DLD1 (cell line): ENCODE data around the gene SLCO6A1.

Experiments used
- in situ Hi-C: cut with HindIII; loops from 2 replicates; pipeline ENCODE4 v1.10.0; 2017; ENCODE audit warnings: low sequenced_read_pairs

SLCO6A1 gene

GRCh38 chr5:102481054-102481715 lies 17.6 kb downstream of the SLCO6A1 start:
- in situ Hi-C loops = no loop called here

- in situ Hi-C loops = no loop called here
These were observed 45.1 kb downstream of the SLCO6A1 start for GRCh38 chr5:102453716-102454115.

GRCh38 chr5:102451082-102451481 lies 47.7 kb downstream of the SLCO6A1 start:
- in situ Hi-C loops = no loop called here

- in situ Hi-C loops = no loop called here
These were observed 48.3 kb downstream of the SLCO6A1 start for GRCh38 chr5:102450313-102450990.

GRCh38 chr5:102433473-102433872 lies 65.3 kb downstream of the SLCO6A1 start:
- in situ Hi-C loops = no loop called here

DNA sequence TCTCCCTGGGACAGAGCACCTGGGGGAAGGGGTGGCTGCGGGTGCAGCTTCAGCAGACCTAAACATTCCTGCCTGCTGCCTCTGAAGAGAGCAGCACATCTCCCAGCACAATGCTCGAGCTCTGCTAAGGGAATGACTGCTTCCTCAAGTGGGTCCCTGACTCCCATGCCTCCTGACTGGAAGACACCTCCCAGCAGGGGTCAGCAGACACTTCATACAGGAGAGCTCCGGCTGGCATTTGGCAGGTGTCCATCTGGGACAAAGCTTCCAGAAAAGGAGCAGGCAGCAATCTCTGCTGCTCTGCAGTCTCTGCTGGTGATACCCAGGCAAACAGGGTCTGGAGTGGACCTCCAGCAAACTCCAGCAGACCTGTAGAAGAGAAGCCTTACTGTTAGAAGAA lies 77.2 kb downstream of the SLCO6A1 start:
- in situ Hi-C loops = no loop called here

DNA sequence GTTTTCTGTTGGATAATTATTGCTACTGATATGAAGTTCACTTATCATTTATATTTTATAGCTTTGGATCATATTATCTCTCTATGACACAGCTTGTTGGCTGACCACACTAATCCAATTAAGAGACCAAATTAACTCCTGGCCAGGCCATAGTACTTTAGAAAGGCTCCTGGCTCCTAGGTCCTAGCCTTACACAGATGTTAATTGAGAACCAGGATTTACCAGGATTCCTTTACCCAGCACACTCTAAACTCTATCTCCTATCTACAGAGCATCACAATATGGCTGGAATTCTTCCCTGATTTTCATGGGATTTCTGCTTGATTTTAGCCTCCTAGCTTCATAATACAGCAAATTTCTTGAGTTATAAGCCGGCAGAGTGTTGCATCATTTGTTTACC lies 80.3 kb downstream of the SLCO6A1 start:
- in situ Hi-C loops = no loop called here

GRCh38 chr5:102414448-102414847 lies 84.4 kb downstream of the SLCO6A1 start:
- in situ Hi-C loops = no loop called here

DNA sequence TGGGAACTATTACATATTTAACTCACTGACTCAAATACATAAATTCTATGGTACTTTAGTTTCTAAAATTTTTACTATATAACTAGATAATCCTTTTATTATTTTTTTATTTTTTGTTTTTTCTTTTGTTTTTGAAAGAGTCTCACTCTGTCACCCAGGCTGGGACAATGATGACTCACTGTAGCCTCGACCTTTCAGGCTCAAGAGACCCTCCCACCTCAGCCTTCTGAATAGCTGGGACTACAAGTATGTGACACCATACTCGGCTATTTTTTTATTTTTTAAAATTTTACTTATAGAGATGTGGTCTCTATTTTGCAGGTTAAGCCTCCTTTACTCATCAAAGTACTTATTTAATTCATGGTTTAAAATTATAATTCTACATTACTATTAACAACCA lies 110.6 kb downstream of the SLCO6A1 start:
- in situ Hi-C loops = no loop called here

- in situ Hi-C loops = no loop called here
These were observed 113.4 kb downstream of the SLCO6A1 start for GRCh38 chr5:102385365-102385764.

DNA sequence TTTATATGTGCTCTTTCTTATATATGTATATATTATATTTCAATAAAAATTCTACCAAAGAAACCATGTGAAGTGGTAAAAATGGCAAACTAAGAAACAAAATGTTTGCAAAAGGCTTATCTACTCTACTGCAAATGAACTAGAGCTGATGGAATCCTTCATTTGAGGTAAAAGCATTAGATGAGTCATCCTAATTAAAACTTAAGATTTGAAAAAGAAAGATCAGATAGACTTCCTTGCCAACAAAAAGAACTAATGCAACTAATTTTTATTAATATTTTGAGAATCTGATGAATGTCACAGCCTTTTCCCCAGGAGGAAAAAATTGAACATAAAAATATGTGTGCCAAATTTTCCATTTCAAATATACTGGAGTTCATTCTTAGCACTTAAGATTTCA lies 118.6 kb downstream of the SLCO6A1 start:
- in situ Hi-C loops = no loop called here

- in situ Hi-C loops = no loop called here
These were observed 122.9 kb downstream of the SLCO6A1 start for GRCh38 chr5:102375876-102376275.

GRCh38 chr5:102375272-102375671 lies 123.5 kb downstream of the SLCO6A1 start:
- in situ Hi-C loops = no loop called here

GRCh38 chr5:102368392-102368791 lies 130.4 kb downstream of the SLCO6A1 start:
- in situ Hi-C loops = no loop called here

DNA sequence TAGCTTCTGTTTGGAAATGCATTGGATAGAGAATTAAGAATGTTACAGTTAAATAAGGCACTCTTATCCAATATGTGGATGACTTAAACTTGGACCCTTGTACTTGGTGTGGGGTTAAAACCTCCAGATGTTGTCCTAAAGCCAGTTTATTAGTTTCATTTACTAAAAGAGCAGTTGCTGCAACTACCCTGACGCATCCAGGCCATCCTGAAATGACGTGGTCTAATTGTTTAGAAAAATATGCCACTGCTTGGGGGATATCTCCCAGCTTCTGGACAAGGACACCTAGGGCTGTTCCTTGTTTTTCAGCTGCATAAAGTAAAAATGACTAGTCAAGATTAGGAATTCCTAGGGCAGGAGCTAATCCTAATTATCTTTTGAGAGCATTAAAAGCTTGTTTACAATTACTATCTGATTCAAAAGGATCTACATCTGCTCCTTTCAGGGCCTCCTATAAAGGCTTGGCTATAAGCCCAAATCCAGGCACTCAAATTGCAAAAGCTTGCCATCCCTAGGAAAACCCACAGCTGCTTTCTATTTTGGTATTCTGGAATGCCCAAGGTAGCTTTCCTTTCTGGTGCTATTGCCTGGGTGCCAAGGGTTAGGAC lies 157.0 kb downstream of the SLCO6A1 start:
- in situ Hi-C loops = no loop called here

GRCh38 chr5:102324714-102325113 lies 174.1 kb downstream of the SLCO6A1 start:
- in situ Hi-C loops = no loop called here
